GM19240 (cell line): ENCODE results near the gene RERE.
A peak's percentile ranks its signal among the peaks of the same experiment; 100 is the strongest.

Experiments
- DNase-seq: peaks from one replicate; pipeline ENCODE4 v3.0.0; 2011; ENCODE audit warnings: low spot score; ENCODE audit not compliant: insufficient read length

RERE gene

DNA sequence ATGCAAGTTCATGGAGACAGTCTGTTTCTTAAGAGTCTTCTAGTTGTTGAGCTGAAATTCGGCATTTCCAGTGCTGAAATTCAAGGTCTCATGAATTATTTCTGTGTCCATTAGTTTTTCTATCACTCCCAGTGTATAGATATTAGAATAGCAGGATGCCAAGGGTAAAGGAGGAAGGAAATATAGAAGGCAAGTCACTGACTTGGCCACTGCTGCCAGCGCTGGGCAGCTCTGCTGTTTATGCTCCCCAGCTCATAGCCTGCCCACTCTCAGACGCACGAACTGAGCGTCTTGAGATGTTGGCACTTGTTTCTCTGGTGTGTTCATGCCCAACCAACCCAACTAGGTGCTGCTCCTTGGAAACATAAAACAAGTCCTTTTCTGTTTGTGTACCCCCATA, 389.5 kb downstream of the RERE start:
- no peak for DNase-seq

DNA sequence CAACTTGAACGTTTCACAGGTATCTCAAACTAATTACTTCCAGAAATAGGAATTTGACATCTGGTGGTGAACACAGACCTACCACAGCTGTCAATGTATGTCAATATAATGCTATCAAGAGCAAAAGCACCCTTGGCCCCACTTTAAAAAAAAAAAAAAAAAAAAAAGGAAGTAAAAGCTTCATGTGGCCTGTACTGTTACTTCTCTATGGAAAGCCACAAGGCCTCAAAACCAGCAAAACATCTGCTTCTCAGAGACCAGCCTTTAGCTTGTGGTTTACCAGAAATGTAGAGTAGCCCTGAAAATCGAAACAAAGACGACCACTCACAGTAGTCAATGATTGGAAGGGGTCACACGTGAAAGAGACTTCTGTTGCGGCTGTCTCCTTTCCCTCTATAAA, 389.9 kb downstream of the RERE start:
- peak; percentile 61 for DNase-seq

DNA sequence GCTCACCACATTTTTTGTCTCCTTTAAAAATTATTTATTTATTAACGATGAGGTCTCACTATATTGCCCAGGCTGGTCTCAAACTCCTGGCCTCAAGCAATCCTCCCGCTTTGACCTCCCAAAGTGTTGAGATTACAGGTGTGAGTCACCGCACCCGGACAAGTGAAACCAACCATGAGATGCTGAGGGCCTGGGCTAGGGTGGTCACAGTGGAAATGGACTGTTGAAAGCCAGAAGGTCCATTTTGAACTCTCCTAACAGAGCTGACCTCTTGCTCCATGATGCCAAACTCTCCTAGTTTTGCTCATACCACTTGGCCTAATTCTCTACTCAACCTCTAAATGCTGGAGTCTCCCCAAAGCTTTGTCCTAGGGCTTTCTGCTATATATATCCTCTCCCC, 390.4 kb downstream of the RERE start:
- no peak for DNase-seq

DNA sequence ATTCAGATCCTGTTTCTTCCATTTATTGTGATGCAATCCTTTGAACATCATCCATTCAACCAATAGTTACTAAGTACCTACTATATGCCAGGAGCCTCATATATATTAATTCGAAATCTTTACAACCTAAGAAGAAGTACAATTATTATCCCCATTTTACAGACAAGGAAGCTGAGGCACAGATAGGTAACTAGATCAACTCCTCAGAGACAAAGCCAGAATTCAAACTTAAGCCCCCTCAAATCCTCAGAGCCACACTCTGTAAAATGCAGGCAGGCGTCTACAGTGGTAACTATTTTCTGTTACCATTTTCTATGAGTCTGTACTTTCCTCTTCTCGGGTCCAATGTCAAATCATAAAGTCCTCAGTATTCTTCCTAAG, 391.7 kb downstream of the RERE start:
- DNase-seq: no peak

GRCh38 chr1:8425150-8425780, 392.2 kb downstream of the RERE start:
- DNase-seq: no peak

GRCh38 chr1:8424539-8425116, 392.8 kb downstream of the RERE start:
- DNase-seq: no peak

DNA sequence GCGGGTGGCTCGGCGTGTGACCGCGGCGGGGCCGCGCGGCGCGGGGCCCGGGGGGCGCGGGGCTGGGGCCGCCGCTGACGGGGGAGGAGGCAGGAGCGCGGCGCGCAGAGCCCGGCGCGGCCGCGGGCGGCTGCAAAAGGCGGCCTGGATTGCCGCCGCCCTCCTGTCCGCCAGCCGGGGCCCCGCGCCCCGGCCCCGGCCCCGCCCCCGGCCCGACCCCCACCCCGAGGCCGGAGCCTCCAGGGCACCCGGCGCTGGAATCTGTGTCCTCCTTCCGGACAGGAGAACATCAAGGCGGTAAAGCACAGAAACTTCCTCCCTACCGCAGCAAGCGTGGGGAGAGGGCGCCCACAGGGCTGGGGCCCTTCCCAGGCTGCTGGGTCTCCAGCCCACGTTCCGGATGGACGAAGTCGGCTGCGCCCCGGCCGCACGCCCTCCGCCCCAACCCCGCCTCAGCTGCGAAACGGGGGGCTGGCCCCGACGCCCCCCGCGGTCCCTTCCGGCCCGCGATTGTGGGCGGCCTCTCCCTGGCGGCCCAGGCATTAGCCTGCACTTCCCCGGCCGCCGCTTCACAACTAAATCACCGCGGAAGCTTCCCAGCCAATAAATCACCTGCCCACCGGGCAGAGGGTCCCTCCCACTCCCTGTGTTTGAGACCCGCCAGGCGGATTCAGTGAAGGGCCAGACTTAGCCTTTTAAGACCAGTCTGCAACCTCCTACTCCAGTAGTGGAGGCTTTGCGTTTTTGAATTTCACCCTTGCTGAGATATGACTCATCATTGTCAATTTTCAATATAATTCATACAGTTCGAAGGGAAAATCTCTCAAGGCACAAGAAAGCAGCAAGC, 393.5 kb downstream of the RERE start:
- no peak for DNase-seq

DNA sequence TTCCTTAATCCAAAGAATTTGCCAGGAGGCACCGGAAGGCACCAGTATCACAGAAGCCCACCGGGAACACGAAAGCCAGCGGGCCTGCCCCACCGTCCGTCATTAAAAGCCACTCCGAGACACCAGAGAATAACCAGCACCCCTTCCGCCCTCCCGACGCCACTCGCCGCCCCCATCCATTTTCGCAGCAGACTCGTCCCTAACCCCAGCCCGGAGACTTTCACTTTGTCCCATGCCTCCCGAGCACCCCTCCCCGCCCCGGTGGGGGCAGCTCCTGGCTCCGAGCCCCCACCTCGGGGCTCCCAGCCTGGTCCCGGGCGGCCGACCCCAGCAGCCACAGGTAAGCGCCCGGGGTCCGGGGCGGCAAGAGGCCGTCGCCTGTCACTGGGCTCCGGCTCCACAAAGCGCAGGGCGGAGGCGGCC, 394.2 kb downstream of the RERE start:
- no peak for DNase-seq

- DNase-seq: no peak
Measured at GRCh38 chr1:8422510-8423268, 394.8 kb downstream of the RERE start.

GRCh38 chr1:8421721-8422120, 395.7 kb downstream of the RERE start:
- DNase-seq: no peak

- no peak for DNase-seq
Measured at GRCh38 chr1:8420318-8420717, 397.1 kb downstream of the RERE start.

DNA sequence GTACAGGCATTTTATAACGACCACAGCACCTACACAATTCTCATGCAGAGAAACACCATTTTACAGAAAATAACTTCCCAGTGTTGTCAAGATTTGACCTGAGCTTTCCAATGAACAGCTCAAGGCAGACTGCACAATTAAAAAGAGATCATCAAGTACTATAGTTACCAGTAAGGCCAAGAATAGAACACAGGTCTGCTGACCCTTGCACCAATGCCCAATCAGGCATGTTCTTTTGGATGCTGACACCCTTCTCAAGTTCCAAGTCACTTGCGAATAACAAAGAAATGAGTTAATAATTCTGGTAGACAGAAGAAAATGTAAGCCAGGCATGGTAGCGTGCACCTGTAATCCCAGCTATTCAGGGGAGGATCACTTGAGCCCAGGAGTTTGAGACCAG, 397.6 kb downstream of the RERE start:
- no peak for DNase-seq

DNA sequence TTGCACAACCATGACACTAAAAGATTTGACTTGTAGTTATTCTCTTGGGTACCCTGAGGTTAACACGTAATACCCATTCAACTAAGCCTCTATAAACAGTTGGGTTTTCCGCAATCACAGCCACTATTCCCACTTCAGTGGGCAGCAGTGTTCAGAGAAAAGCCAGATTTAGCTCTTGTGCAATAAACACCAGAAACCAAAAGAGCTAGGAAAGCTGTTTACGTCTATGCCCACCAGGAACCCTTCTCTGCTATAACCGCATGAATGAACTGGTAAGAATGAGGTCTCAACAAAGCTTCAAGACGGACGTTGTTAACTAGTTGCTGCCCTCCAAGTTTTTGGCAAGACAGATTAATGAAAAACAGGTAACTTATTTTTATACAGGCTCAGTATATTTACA, 398.3 kb downstream of the RERE start:
- DNase-seq: no peak

GRCh38 chr1:8418301-8418700, 399.1 kb downstream of the RERE start:
- no peak for DNase-seq

DNA sequence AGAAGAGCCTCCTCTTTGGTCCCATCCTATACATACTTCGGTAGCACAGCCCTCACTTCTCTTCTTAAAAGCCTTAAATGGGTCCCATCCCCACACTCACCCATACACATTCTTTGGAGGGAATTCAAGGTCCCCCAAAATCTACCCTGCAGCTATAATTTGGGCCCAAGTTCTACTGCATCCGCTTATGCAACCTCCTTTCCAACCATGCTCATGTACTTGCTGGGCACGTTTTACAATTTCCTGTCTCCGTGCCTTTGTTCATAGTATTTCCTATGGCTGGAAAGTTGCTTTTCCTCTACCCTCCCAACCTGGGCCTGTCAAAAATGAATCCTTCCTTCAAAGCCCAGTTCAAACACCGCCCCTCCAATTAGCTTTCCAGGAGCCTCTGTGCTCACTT, 399.8 kb downstream of the RERE start:
- no peak for DNase-seq

DNA sequence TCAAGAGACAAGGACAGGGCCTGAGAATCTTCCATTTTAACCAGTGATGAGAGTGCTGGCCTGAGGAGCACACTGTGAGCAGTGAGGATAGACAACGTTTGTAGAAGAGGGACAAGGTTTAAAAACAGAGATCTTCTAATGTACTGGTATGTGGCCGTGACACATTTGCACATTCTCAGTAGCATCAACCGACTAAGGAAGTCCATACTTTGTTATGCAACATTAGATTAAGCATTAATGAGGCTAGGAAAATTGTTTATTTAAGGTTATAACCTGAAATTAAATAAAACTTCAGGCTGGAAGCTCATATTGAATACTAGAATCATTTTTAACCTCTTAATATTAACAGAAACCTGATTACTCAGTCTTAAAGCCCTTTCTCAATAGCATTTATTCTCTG, 400.6 kb downstream of the RERE start:
- no peak for DNase-seq

GRCh38 chr1:8415526-8416278, 401.7 kb downstream of the RERE start:
- DNase-seq: no peak

DNA sequence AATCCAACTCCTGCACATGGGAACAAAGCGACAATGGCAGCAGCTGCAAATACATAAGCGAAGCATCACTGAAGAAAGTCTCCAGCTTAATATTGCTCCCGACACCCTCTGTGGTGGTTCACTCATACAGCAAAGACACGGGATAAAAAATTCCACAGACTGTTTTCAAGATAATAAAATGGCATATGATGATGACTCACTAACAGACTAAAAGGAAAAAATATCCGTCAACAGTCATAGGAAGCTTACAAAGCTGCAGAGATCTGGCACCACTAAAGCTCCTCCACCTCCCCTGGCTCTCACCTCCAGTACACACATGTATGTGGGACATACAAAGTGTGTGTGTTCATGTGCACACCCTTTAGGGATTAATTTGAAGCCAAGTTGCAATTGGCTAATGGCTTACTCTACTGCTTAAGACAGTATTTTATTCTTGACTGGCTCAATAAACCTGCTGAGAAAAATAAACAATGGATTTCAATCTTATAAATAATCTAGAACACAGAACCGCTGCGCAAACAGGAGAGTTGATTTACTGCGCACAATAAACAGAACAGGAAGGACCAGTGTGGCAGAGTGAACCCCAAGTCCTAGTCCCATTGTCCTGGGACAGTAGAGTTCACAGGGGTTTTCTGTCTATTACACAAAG, 405.1 kb downstream of the RERE start:
- DNase-seq: no peak

DNA sequence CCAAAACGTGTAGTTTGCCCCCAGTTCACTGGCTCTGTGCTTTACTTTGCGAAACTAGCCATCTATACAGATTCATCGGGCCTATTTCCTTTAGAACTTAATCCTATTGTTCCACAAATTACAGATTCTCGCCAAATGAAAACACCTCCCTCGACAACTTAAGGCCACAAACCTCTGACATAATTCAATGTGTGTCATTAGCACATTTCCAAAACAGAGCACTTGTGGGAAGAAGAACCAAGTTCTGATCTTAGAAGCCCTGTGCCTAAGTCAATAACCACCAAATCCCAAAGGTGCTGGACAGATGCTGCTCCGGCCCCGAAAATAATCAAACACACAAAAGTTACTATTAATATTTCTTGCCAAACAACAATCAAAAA, 405.6 kb downstream of the RERE start:
- DNase-seq: no peak

DNA sequence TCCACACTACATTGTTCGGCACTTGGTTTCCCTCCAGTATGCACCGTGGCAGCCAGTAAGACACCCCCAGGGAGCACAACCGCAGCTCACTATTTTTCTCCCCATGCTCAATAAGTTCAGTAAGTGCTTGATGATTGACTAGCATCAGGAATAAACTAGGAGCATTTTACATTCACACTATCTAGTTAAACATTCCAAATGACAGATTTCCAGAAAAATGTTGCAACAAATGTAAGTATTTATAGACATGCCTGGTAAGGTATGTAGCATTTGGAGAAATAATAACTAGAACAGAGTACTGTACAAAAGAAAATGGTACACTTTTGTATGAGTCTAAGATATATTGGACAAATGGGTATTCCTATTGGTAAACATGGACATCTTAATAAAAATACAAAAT, 406.6 kb downstream of the RERE start:
- DNase-seq: no peak

- no peak for DNase-seq
Measured at GRCh38 chr1:8409606-8410005, 407.8 kb downstream of the RERE start.
